HCT116 (cell line): ENCODE results near the gene CISTR.

ENCODE experiments used
- EZH2 ChIP-seq: fragments of 200-600 bp; sonication (generic); IDR thresholded peaks from 2 replicates; pipeline ENCODE4 v1.6.1; 2017; ENCODE audit warnings: antibody characterized with exemption, mixed run types
- REST ChIP-seq: IDR thresholded peaks from 2 replicates; pipeline ENCODE4 v1.6.1; 2012; ENCODE audit warnings: low read depth
- ZFX ChIP-seq: fragments of 450-650 bp; IDR thresholded peaks from 2 replicates; pipeline ENCODE4 v1.6.1; 2017
- TF ChIP-seq, protein P1 (sequence below), 3 experiments: fragments of 200-600 bp in 1 of 3; sonication (generic) in 1 of 3; IDR thresholded peaks in 2 of 3; conservative IDR thresholded peaks in 1 of 3; 2 replicates each; pipeline ENCODE4 v1.5.1; 2012 to 2017; ENCODE audit warnings: low read depth in 2 of 3, low read length in 2 of 3, antibody characterized with exemption in 1 of 3, borderline replicate concordance in 1 of 3, control low read depth in 1 of 3, mild to moderate bottlenecking in 1 of 3, mixed read lengths in 1 of 3, mixed run types in 1 of 3, moderate library complexity in 1 of 3; ENCODE audit not compliant: insufficient read depth in 1 of 3

DNA sequence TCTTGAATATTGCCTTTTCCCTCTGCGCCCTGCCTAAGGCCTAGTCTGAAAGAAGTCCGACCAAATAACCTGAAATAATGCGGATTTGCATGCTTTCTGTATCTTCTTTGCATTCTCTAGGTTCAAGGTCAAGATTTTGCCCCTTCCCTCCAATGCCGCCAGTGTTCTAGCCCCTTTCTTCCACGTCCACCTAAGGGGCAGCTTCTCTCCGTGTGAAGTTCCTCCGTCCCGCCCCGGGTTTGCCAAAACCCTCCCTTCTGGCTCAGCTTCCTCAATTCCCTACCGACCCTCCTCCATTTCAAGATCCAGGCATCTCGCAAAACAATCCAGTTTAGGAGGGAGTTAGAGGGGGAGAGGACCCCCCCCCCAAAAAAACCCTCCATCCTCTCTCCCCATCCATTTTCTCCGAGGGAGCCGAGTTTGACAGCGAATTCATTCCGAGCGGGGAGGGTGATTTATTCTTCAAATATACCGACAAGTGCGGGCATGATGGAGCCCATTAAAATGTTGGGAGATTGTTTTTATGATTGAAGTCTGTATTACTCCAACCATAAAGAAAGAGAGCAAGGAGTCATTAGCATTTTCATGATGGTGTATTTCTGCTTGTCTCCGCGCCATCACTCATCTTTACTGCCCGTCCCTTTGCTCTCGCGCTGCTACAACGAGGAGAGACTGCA, 55.0 kb downstream of the CISTR start:
- no peak for TF ChIP-seq EZH2
- TF ChIP-seq, protein P1, sequence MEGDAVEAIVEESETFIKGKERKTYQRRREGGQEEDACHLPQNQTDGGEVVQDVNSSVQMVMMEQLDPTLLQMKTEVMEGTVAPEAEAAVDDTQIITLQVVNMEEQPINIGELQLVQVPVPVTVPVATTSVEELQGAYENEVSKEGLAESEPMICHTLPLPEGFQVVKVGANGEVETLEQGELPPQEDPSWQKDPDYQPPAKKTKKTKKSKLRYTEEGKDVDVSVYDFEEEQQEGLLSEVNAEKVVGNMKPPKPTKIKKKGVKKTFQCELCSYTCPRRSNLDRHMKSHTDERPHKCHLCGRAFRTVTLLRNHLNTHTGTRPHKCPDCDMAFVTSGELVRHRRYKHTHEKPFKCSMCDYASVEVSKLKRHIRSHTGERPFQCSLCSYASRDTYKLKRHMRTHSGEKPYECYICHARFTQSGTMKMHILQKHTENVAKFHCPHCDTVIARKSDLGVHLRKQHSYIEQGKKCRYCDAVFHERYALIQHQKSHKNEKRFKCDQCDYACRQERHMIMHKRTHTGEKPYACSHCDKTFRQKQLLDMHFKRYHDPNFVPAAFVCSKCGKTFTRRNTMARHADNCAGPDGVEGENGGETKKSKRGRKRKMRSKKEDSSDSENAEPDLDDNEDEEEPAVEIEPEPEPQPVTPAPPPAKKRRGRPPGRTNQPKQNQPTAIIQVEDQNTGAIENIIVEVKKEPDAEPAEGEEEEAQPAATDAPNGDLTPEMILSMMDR (IDR thresholded peaks at IDR 0.05 in 2 of 3, conservative IDR thresholded peaks at IDR 0.05 in 1 of 3; ENCODE audit: borderline replicate concordance in 1 of 3, insufficient read depth in 1 of 3, low read depth in 2 of 3, low read length in 2 of 3) = no peak
- no peak for TF ChIP-seq ZFX
- no peak for TF ChIP-seq REST
